Stimulated activated CD4-positive, alpha-beta T cell treated with anti-CD3 and anti-CD28 coated beads, Interleukin-15, amount 100 ng/mL, for 1 hour (primary cell): ENCODE measurements around the gene CIAPIN1.

Source experiments
- DNase-seq, 2 donors: peaks; one replicate each; pipeline ENCODE4 v3.0.0-alpha.2; 2020; ENCODE audit warnings: low read depth in 1 of 2, low spot score in 1 of 2

The CIAPIN1 gene

GRCh38 chr16:57384248-57385070 lies 62.7 kb downstream of the CIAPIN1 start:
- no peak for DNase-seq

DNA sequence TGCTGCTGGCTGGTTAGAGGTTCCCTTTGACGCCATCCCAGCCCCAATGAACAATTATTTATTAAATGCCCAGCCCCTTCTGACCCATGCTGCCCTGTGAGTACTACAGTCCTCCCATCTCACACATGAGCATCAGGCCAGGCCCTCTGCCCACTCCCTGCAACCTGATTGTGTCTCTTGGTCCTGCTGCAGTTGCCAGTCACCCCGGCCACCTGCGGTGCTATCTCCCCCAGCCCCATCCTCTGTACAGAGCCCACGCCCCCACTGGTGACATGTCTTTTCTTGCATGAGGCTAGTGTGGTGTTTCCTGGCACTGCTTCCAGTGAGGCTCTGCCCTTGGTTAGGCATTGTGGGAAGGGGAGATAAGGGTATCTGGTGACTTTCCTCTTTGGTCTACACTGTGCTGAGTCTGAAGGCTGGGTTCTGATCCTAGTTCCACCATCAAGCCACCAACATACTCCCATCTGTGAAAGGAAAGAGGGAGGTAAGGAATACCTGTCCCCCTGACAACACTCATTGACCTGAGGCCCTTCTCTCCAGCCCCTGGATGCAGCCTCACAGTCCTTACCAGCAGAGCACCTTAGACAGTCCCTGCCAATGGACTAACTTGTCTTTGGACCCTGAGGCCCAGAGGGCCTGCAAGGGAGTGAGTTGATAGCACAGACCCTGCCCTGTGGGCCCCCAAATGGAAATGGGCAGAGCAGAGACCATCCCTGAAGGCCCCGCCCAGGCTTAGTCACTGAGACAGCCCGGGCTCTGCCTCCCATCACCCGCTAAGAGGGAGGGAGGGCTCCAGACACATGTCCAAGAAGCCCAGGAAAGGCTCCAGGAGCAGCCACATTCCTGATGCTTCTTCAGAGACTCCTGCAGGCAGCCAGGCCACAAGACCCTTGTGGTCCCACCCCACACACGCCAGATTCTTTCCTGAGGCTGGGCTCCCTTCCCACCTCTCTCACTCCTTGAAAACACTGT lies 63.6 kb downstream of the CIAPIN1 start:
- DNase-seq = no peak

DNA sequence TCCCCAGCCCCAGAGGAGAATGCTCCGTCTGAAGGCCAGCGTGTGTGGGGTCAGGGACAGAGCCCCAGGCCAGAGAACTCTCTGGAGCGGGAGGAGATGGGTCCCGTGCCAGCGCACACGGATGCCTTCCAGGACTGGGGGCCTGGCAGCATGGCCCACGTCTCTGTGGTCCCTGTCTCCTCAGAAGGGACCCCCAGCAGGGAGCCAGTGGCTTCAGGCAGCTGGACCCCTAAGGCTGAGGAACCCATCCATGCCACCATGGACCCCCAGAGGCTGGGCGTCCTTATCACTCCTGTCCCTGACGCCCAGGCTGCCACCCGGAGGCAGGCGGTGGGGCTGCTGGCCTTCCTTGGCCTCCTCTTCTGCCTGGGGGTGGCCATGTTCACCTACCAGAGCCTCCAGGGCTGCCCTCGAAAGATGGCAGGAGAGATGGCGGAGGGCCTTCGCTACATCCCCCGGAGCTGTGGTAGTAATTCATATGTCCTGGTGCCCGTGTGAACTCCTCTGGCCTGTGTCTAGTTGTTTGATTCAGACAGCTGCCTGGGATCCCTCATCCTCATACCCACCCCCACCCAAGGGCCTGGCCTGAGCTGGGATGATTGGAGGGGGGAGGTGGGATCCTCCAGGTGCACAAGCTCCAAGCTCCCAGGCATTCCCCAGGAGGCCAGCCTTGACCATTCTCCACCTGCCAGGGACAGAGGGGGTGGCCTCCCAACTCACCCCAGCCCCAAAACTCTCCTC lies 64.5 kb downstream of the CIAPIN1 start:
- no peak for DNase-seq

DNA sequence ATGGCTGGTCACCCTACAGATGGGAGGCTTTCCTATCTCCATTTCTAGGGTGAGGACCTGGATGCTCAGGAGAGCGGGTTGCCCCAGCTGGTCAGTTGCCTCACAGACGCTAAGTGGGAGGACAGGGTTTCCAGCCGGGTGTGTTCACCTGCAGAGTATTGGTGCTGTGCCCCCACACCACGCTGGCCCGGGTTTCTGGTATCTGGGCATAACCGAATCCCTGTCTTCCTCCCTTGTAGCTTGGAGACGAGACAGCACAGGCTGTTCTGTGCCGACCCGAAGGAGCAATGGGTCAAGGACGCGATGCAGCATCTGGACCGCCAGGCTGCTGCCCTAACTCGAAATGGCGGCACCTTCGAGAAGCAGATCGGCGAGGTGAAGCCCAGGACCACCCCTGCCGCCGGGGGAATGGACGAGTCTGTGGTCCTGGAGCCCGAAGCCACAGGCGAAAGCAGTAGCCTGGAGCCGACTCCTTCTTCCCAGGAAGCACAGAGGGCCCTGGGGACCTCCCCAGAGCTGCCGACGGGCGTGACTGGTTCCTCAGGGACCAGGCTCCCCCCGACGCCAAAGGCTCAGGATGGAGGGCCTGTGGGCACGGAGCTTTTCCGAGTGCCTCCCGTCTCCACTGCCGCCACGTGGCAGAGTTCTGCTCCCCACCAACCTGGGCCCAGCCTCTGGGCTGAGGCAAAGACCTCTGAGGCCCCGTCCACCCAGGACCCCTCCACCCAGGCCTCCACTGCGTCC lies 65.2 kb downstream of the CIAPIN1 start:
- DNase-seq = no peak

DNA sequence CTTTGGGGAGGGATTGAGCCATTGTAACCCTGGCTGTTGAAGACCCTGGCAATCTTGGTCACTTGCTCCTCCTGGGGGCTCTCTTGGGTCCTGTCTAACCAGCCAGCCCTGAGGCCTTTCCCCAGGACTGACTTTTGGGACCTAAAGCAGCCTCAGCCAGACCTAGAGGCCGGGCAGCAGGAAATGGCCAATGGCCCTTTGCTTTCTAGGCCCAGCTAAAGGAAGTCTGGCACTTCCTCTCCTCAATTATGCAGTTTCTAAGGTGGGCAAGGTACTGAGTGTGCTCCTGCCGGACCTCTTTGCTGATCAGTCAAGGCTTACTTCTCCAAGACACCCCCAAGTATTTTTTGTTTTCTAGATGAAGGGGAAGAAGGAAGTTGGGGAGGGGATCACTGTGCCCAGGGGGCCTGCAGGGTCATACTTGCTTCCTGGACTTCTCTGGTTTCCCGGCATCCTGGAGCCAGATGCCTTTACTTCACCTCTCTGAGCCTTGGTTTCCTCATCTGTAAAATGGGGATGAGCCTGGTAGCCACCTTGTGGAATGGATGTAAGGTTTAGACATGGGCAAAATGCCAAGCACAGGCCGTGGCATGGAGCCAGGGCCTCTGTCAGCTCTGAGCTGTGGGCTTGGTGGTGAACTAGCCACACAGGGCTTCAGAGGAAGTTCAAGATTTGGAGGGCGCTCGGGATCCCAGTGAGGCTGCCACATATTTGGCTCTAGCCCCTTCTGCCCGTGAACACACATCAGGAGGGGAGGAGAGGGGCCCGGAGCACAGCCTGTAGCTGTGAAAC lies 66.3 kb downstream of the CIAPIN1 start:
- no peak for DNase-seq

DNA sequence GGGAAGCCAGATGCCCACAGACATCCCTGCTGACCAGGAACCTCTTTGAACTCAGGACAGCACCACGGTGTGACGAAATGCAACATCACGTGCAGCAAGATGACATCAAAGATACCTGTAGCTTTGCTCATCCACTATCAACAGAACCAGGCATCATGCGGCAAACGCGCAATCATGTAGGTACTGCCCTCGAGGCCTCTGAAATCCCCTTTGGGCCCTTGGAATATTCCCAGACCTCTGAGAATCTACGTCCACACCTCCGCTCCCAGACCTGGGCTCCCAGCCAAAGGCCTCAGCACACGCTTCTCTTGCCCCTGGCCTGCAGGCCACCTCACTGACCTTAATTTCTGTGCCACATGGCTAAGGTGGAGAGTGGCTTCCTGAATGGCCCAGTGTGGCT lies 67.6 kb downstream of the CIAPIN1 start:
- DNase-seq = no peak
